GM19372 (cell line): ENCODE results near the gene MYO16.

Source experiments
- ATAC-seq: cut with Tn5 transposase; IDR thresholded peaks from one replicate; pipeline ENCODE4 v1.9.1; 2021; ENCODE audit warnings: mild to moderate bottlenecking, low read depth, moderate library complexity; ENCODE audit not compliant: unreplicated experiment

Gene MYO16

GRCh38 chr13:109140479-109141349 lies 511.3 kb downstream of the MYO16 start:
- ATAC-seq: no peak

GRCh38 chr13:109141706-109142105 lies 512.3 kb downstream of the MYO16 start:
- no peak for ATAC-seq

- peak; percentile 17 for ATAC-seq
These were observed 515.5 kb downstream of the MYO16 start for GRCh38 chr13:109144693-109145437.

- ATAC-seq: peak; percentile 90
These were observed 516.2 kb downstream of the MYO16 start for GRCh38 chr13:109145631-109146030.

- ATAC-seq: no peak
These were observed 517.0 kb downstream of the MYO16 start for GRCh38 chr13:109146393-109146792.

GRCh38 chr13:109146912-109147647 lies 517.7 kb downstream of the MYO16 start:
- no peak for ATAC-seq

GRCh38 chr13:109148243-109148642 lies 518.8 kb downstream of the MYO16 start:
- ATAC-seq: no peak

GRCh38 chr13:109150696-109151095 lies 521.3 kb downstream of the MYO16 start:
- no peak for ATAC-seq

- ATAC-seq: no peak
These were observed 521.8 kb downstream of the MYO16 start for GRCh38 chr13:109151255-109151654.

GRCh38 chr13:109151696-109152095 lies 522.3 kb downstream of the MYO16 start:
- no peak for ATAC-seq

- ATAC-seq: no peak
These were observed 523.0 kb downstream of the MYO16 start for GRCh38 chr13:109152311-109152820.

GRCh38 chr13:109152941-109153340 lies 523.5 kb downstream of the MYO16 start:
- ATAC-seq: no peak

GRCh38 chr13:109154146-109154545 lies 524.7 kb downstream of the MYO16 start:
- no peak for ATAC-seq

- no peak for ATAC-seq
These were observed 525.1 kb downstream of the MYO16 start for GRCh38 chr13:109154546-109154945.

- no peak for ATAC-seq
These were observed 525.8 kb downstream of the MYO16 start for GRCh38 chr13:109154966-109155761.

- ATAC-seq: no peak
These were observed 526.9 kb downstream of the MYO16 start for GRCh38 chr13:109156181-109156935.

- ATAC-seq: no peak
These were observed 527.9 kb downstream of the MYO16 start for GRCh38 chr13:109157275-109157674.

GRCh38 chr13:109158383-109158782 lies 529.0 kb downstream of the MYO16 start:
- no peak for ATAC-seq

GRCh38 chr13:109159650-109160309 lies 530.4 kb downstream of the MYO16 start:
- no peak for ATAC-seq
